ENCODE data around the gene RSPH3. TPM values are rescaled to one million over a fixed set of nuclear protein-coding genes. Genes with fewer than 3 reads are reported as not detected.

Gene RSPH3
- total and polyA plus RNA-seq, 2 of the 8 experiments (the other 6 are each of a cell fraction or from before 2014, with no cell fraction given): 0.60 to 2.7 TPM

GRCh38 chr6:158993639-158994038, 6.4 kb downstream of the RSPH3 start:
- DNase-seq (ENCODE audit: low read depth in 1 of 2, low spot score in 2 of 2) (no peak), FAIRE-seq (no peak)
- Histone ChIP-seq H3K9ac (replicated peaks in 1 of 4; ENCODE audit: extremely low read depth in 1 of 4, low read depth in 3 of 4, low read length in 3 of 4) (no peak overlapping the region), H4K8ac (ENCODE audit: extremely low read depth, insufficient read depth, low read length) (no peak overlapping the region), H2BK120ac (replicated peaks; ENCODE audit: low read depth, low read length) (no peak overlapping the region), H3K14ac (ENCODE audit: insufficient read length) (no peak overlapping the region), H3K36me3 (ENCODE audit: control insufficient read depth in 2 of 4, insufficient read depth in 4 of 4, low read length in 3 of 4) (no peaks in the 10 kb centered on the region), H2BK12ac (ENCODE audit: low read depth, low read length) (no peak overlapping the region), H3K4me2 (ENCODE audit: insufficient read depth in 1 of 2, low read depth in 2 of 2, low read length in 2 of 2) (no peak overlapping the region), H3K23me2 (ENCODE audit: low read depth, low read length) (no peaks in the 10 kb centered on the region; the same call in 1 of the 2 replicates), H3K56ac (replicated peaks; ENCODE audit: insufficient read length, low read depth, low read length) (no peak overlapping the region), H3K4me3 (ENCODE audit: extremely low read depth in 1 of 4, insufficient read depth in 2 of 4, low read depth in 3 of 4, low read length in 4 of 4) (no peak overlapping the region), H2BK20ac (ENCODE audit: low read length) (no peak overlapping the region), H3K27ac (ENCODE audit: low read depth, low read length) (no peak overlapping the region), H2BK5ac (ENCODE audit: low read depth, low read length) (no peak overlapping the region), H3K27me3 (replicated peaks in 1 of 4; ENCODE audit: control insufficient read depth in 3 of 4, extremely low read depth in 1 of 4, insufficient read depth in 3 of 4, low read length in 3 of 4) (no peaks in the 10 kb centered on the region), H3K23ac (ENCODE audit: insufficient read length) (no peak overlapping the region), H4K5ac (ENCODE audit: insufficient read length, low read depth, low read length) (no peak overlapping the region), H3K18ac (ENCODE audit: extremely low read depth, low read length) (no peak overlapping the region), H3K4me1 (replicated peaks in 1 of 4; ENCODE audit: control insufficient read depth in 3 of 4, insufficient read depth in 4 of 4, low read length in 3 of 4) (no peaks in the 10 kb centered on the region), H3K9me3 (ENCODE audit: insufficient read depth in 2 of 2, low read depth in 1 of 2, low read length in 1 of 2) (no peaks in the 10 kb centered on the region), H3K79me2 (ENCODE audit: control insufficient read depth in 1 of 2, insufficient read depth in 2 of 2, low read length in 2 of 2) (no peaks in the 10 kb centered on the region), H3K79me1 (ENCODE audit: low read depth, low read length) (no peaks in the 10 kb centered on the region), H3K4ac (replicated peaks; ENCODE audit: insufficient read length, low read depth, low read length) (no peak overlapping the region), H2BK15ac (ENCODE audit: low read length) (no peak overlapping the region), H2AK5ac (ENCODE audit: low read depth, low read length) (no peak overlapping the region), H4K91ac (replicated peaks; ENCODE audit: insufficient read length, low read length) (no peak overlapping the region), H4K20me1 (replicated peaks in 1 of 2; ENCODE audit: control insufficient read depth in 1 of 2, insufficient read depth in 2 of 2, low read length in 2 of 2) (no peaks in the 10 kb centered on the region), H2AFZ (ENCODE audit: low read length) (no peak overlapping the region)
- TF ChIP-seq CTBP2 (IDR thresholded peaks at IDR 0.05; ENCODE audit: borderline replicate concordance, insufficient read depth, insufficient read length, low read length): no peak
- TF ChIP-seq HDAC6 (IDR thresholded peaks at IDR 0.05; ENCODE audit: low read depth, low read length): no peak
- no peak for TF ChIP-seq CBX8 (IDR thresholded peaks at IDR 0.05; ENCODE audit: borderline replicate concordance, low read depth, low read length)
- no peak for TF ChIP-seq TBP (IDR thresholded peaks at IDR 0.05; ENCODE audit: low read depth, low read length)
- TF ChIP-seq RXRA (IDR thresholded peaks at IDR 0.05; ENCODE audit: insufficient read depth, low read depth, low read length): no peak
- TF ChIP-seq EZH2 (IDR thresholded peaks at IDR 0.05; ENCODE audit: low read depth, low read length, severe bottlenecking): no peak
- TF ChIP-seq JUN (IDR thresholded peaks at IDR 0.05; ENCODE audit: low read depth, low read length): no peak
- ChIA-PET POLR2A (ENCODE audit: partially characterized antibody) (no interaction called here), CTCF (ENCODE audit: partially characterized antibody) (interaction anchor here (0.8 to 1.7 kb wide), 3 partner anchors 15 to 110 kb away, joined by 4 to 5 read pairs (median 4); no protein-coding TSS in a partner anchor)
- WGBS, 2 experiments (ENCODE audit: extremely low coverage in 1 of 2, insufficient coverage in 1 of 2, insufficient read length in 1 of 2, insufficient replicate concordance in 2 of 2, low coverage in 1 of 2, low lambda C conversion rate in 2 of 2, missing lambda C conversion rate in 1 of 2): 84% methylated on average over 3 of the region's 3 CpGs; no CpG with 5 or more reads in 1 of the 2 experiments

Data from H1 (cell line).